HepG2 (cell line): ENCODE results near the gene PELI3. TPM values are rescaled to one million over a fixed set of nuclear protein-coding genes. Genes with fewer than 3 reads are reported as not detected.
A peak's percentile ranks its signal among the peaks of the same experiment; 100 is the strongest.

ENCODE experiments used
- ATAC-seq: fragments of 200-7000 bp; cut with Tn5 transposase; 3 replicates; pipeline ENCODE4 v1.9.1; 2020; ENCODE audit warnings: mild to moderate bottlenecking, moderate library complexity
- BruUV-seq: library from RNA; stranded (reverse); fragments of 400-500 nt; replicated peaks from 2 replicates; lab custom pipeline; 2021; lab: Mats Ljungman, UMichigan
- CTCF ChIA-PET: fragments of 300-600 bp; formaldehyde crosslinking; extraction: SDS; loops from one replicate; lab custom pipeline; 2021; ENCODE audit warnings: low total read pairs, inconsistent platforms, low intra/inter-chr PET ratio; lab: Yijun Ruan, JAX
- POLR2A ChIA-PET: fragments of 350-600 bp; sonication (Branson Sonifier 250); formaldehyde crosslinking; loops from one replicate; lab custom pipeline; 2020; ENCODE audit warnings: antibody characterized with exemption, inconsistent platforms; lab: Yijun Ruan, JAX
- DNase-seq: peaks from one replicate; pipeline ENCODE4 v3.0.0-alpha.2; 2015; ENCODE audit warnings: low spot score
- FAIRE-seq: peaks from 3 replicates; lab custom pipeline; 2011; peaks lifted over from hg19 to GRCh38; lab: Jason Lieb, UNC
- H2AFZ ChIP-seq: one replicate; pipeline ENCODE4 v1.6.1; 2011; ENCODE audit warnings: low read length, inconsistent platforms
- H3K27ac ChIP-seq: fragments of 300-600 bp; 3 replicates; pipeline ENCODE4 v1.8.0; 2011; ENCODE audit warnings: mixed run types, mild to moderate bottlenecking, mixed read lengths, low read length, inconsistent platforms; ENCODE audit not compliant: insufficient read depth; ENCODE audit errors: extremely low read length
- H3K27me3 ChIP-seq, 2 experiments: fragments of 200-600 bp in 1 of 2; 2 replicates in 1 of 2; 3 replicates in 1 of 2; pipeline versions ENCODE4 v1.6.0 to v1.8.0; 2011; ENCODE audit warnings: low read length in 2 of 2, mild to moderate bottlenecking in 2 of 2, moderate library complexity in 2 of 2, inconsistent platforms in 1 of 2; ENCODE audit not compliant: insufficient read depth in 2 of 2, control insufficient read depth in 1 of 2
- H3K36me3 ChIP-seq, 2 experiments: fragments of 200-600 bp in 1 of 2; replicated peaks in 1 of 2; 2 replicates in 1 of 2; 3 replicates in 1 of 2; pipeline versions ENCODE4 v1.5.1 to v1.8.0; 2011; ENCODE audit warnings: low read length in 2 of 2, inconsistent platforms in 1 of 2; ENCODE audit not compliant: insufficient read depth in 2 of 2, control insufficient read depth in 1 of 2
- H3K4me1 ChIP-seq: 2 replicates; pipeline ENCODE4 v1.5.1; 2012; ENCODE audit warnings: low read length, inconsistent platforms; ENCODE audit not compliant: insufficient read depth
- H3K4me2 ChIP-seq: 2 replicates; pipeline ENCODE4 v1.6.0; 2011; ENCODE audit warnings: low read depth, low read length, inconsistent platforms
- H3K4me3 ChIP-seq, 3 experiments: fragments of 200-600 bp in 1 of 3; sonication (generic), shearing (Covaris generic) in 1 of 3; replicated peaks in 1 of 3; 2 replicates each; pipeline ENCODE4 v1.5.1; 2011 to 2016; ENCODE audit warnings: low read length in 3 of 3, inconsistent platforms in 2 of 3, low read depth in 2 of 3, mild to moderate bottlenecking in 2 of 3, control low read depth in 1 of 3, mixed read lengths in 1 of 3; ENCODE audit not compliant: insufficient read depth in 1 of 3
- H3K79me2 ChIP-seq: one replicate; pipeline ENCODE4 v1.6.1; 2011; ENCODE audit warnings: low read length, inconsistent platforms; ENCODE audit not compliant: insufficient read depth
- H3K9ac ChIP-seq: 2 replicates; pipeline ENCODE4 v1.6.0; 2011; ENCODE audit warnings: mild to moderate bottlenecking, low read depth, low read length, inconsistent platforms; ENCODE audit not compliant: insufficient read depth
- H3K9me3 ChIP-seq: 2 replicates; pipeline ENCODE4 v1.5.1; 2012; ENCODE audit warnings: mild to moderate bottlenecking, low read length
- H4K20me1 ChIP-seq: 2 replicates; pipeline ENCODE4 v1.6.0; 2011; ENCODE audit warnings: inconsistent platforms, mild to moderate bottlenecking, low read length, moderate library complexity; ENCODE audit not compliant: insufficient read depth
- ATF7-NPFF ChIP-seq: sonication (generic); formaldehyde crosslinking; IDR thresholded peaks from 2 replicates; pipeline ENCODE4 v1.8.1; 2023; ENCODE audit warnings: mild to moderate bottlenecking, low read depth, missing genetic modification reagents, moderate library complexity
- ELF1 ChIP-seq: sonication (generic); formaldehyde crosslinking; IDR thresholded peaks from 2 replicates; pipeline ENCODE4 v1.4.0; 2020; ENCODE audit warnings: missing genetic modification reagents
- KDM6A ChIP-seq: IDR thresholded peaks from 2 replicates; pipeline ENCODE4 v1.6.1; 2016; ENCODE audit warnings: low read depth
- KLF6 ChIP-seq: IDR thresholded peaks from 2 replicates; pipeline ENCODE4 v1.8.0; 2016; ENCODE audit warnings: missing biosample characterization, missing genetic modification reagents
- NFE2 ChIP-seq: sonication (generic); formaldehyde crosslinking; IDR thresholded peaks from 2 replicates; pipeline ENCODE4 v1.4.0; 2020; ENCODE audit warnings: missing genetic modification reagents
- PHF5A ChIP-seq: IDR thresholded peaks from one replicate; pipeline ENCODE4 v1.6.1; 2018; ENCODE audit warnings: low read depth, missing genetic modification reagents; ENCODE audit not compliant: unreplicated experiment
- POLR2AphosphoS2 ChIP-seq: IDR thresholded peaks from 2 replicates; pipeline ENCODE4 v1.6.1; 2011; ENCODE audit warnings: low read depth, low read length, improper control_type of control experiment
- PRPF4 ChIP-seq: fragments of 200-400 bp; formaldehyde crosslinking; IDR thresholded peaks from 2 replicates; pipeline ENCODE4 v1.6.1; 2016; ENCODE audit warnings: low read length, low read depth; ENCODE audit not compliant: poor library complexity, severe bottlenecking
- SIX4 ChIP-seq: sonication (generic); formaldehyde crosslinking; IDR thresholded peaks from 2 replicates; pipeline ENCODE4 v1.4.0; 2020; ENCODE audit warnings: missing genetic modification reagents
- TBL1XR1 ChIP-seq: fragments of 150-350 bp; IDR thresholded peaks from 2 replicates; pipeline ENCODE4 v1.6.1; 2014; ENCODE audit warnings: borderline replicate concordance, low read length; ENCODE audit not compliant: partially characterized antibody
- TCF12 ChIP-seq, 2 experiments: fragments of 450-650 bp in 1 of 2; sonication (generic) in 1 of 2; formaldehyde crosslinking in 1 of 2; IDR thresholded peaks; 2 replicates each; pipeline versions ENCODE4 v1.6.1 to v1.8.0; 2017 to 2022; ENCODE audit warnings: antibody characterized with exemption in 1 of 2, mild to moderate bottlenecking in 1 of 2, missing genetic modification reagents in 1 of 2, moderate library complexity in 1 of 2
- ZKSCAN1 ChIP-seq: fragments of 150-350 bp; IDR thresholded peaks from 2 replicates; pipeline ENCODE4 v1.6.1; 2014; ENCODE audit warnings: low read length
- ZNF292 ChIP-seq: sonication (generic); formaldehyde crosslinking; IDR thresholded peaks from 2 replicates; pipeline ENCODE4 v1.8.1; 2022; ENCODE audit warnings: mild to moderate bottlenecking, low read depth, missing genetic modification reagents, borderline replicate concordance
- ZSCAN29 ChIP-seq: sonication (generic); formaldehyde crosslinking; conservative IDR thresholded peaks from 2 replicates; pipeline ENCODE4 v1.4.0; 2020; ENCODE audit warnings: mild to moderate bottlenecking, missing genetic modification reagents
- WGBS: methylation state at CpG from one replicate; pipeline ENCODE4 v1.1.6; 2017; ENCODE audit warnings: low lambda C conversion rate; 5-methylcytosine and 5-hydroxymethylcytosine counted together
- in situ Hi-C: cut with HindIII; loops from 2 replicates; pipeline ENCODE4 v1.10.0; 2017; ENCODE audit warnings: low pct_unique_long_range_greater_than_20kb; ENCODE audit not compliant: extremely low pct_ligation_motif_present
- intact Hi-C: fragments of 100-400 bp; cut with micrococcal nuclease; formaldehyde crosslinking; loops from one replicate; pipeline ENCODE4 v1.10.0; 2022; ENCODE audit not compliant: unreplicated experiment
- polyA plus RNA-seq, 8 experiments: library from polyadenylated mRNA; depleted of rRNA in 3 of 8; stranded (reverse) in 7 of 8; unstranded in 1 of 8; fragments of >200 nt; fragmentation: Illumina TruSeq in 4 of 8; extraction: Trizol in 4 of 8; gene quantifications; 2 replicates each; pipeline versions ENCODE4 v1.2.1 to v1.2.3, GENCODE V29; 2011 to 2016; ENCODE audit warnings: low read depth in 4 of 8, missing spikeins in 1 of 8, mixed read lengths in 1 of 8; ENCODE audit not compliant: insufficient read depth in 1 of 8
- total RNA-seq, 5 experiments: library from RNA; depleted of rRNA; stranded (reverse); fragments of >200 nt; fragmentation: Illumina TruSeq; extraction: Trizol; gene quantifications; 2 replicates each; pipeline ENCODE4 v1.2.3, GENCODE V29; 2016; ENCODE audit warnings: low read depth in 1 of 5
- TF ChIP-seq, protein P1 (sequence below): sonication (generic); formaldehyde crosslinking; IDR thresholded peaks from 2 replicates; pipeline ENCODE4 v1.8.1; 2023; ENCODE audit warnings: mild to moderate bottlenecking, missing genetic modification reagents
- TF ChIP-seq, protein P2 (sequence below): sonication (generic); formaldehyde crosslinking; IDR thresholded peaks from 2 replicates; pipeline ENCODE4 v1.5.0; 2020; ENCODE audit warnings: mild to moderate bottlenecking, missing genetic modification reagents
- TF ChIP-seq, protein P3 (sequence below): sonication (generic); formaldehyde crosslinking; IDR thresholded peaks from 2 replicates; pipeline ENCODE4 v1.9.0; 2021; ENCODE audit warnings: missing genetic modification reagents, borderline replicate concordance

The PELI3 gene
- total and polyA plus RNA-seq, 2 of the 13 experiments (the other 11 are each of a cell fraction or from before 2014, with no cell fraction given): 2.0 to 4.0 TPM

DNA sequence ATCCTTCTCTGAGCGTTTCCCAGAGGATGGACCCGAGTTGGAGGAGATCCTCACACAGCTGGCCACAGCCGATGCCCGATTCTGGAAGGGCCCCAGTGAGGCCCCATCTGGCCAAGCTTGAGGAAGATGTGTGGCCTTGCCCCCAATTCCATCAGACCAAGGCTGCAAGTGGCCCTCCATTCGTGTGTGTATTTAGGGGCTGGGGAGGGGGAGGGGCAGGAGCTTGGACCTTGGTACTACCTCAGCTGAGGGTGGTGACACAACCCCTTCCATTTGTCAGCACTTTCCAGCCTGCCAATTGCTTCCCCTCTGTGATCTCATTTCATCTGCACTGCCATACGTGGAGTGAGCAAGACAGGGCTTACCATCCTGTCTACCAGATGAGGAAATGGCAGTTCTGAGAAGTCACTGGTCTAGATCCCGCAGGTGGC lies 42.4 kb downstream of the PELI3 start (continued):
- TF ChIP-seq POLR2AphosphoS2: no peak
- TF ChIP-seq, protein P1, sequence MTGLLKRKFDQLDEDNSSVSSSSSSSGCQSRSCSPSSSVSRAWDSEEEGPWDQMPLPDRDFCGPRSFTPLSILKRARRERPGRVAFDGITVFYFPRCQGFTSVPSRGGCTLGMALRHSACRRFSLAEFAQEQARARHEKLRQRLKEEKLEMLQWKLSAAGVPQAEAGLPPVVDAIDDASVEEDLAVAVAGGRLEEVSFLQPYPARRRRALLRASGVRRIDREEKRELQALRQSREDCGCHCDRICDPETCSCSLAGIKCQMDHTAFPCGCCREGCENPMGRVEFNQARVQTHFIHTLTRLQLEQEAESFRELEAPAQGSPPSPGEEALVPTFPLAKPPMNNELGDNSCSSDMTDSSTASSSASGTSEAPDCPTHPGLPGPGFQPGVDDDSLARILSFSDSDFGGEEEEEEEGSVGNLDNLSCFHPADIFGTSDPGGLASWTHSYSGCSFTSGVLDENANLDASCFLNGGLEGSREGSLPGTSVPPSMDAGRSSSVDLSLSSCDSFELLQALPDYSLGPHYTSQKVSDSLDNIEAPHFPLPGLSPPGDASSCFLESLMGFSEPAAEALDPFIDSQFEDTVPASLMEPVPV (CRISPR knock-in tag): no peak

DNA sequence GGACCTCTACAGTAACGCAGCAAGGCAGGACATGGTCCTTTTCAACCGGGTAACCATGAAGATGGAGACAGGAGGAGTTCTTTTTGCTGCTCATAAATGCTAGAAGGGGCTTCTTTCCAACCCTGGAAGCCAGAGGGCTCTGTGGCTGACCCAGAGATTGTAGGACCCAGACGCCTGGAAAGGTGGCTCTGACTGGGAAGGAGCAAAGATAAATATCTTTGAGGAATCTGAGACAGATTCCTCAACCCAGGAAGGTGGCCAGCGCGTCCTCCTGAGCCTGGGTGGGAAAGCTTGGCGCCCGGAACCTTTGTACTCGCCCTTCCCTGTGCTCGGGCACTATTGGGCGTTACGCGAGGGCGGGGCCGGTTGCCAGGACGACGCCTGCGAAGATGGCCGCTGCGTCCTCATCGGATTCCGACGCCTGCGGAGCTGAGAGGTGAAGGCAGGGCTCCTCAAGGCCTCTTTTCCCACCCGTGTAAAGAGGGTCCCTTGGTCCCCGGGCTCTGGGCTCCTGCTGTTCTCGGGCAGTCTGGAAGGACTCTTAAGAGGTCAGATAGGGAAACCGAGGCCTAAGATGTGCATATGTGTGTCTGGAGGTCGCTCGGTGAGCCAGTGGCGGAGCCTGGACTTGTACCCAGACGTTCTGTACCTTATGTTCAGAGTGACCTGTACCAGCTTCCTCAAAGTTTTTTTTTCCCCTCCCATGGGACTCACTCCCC lies 43.7 kb downstream of the PELI3 start, which contains the start of gene BBS1:
Gene BBS1 (plus strand): TSS at position 365 of the 719 bp plus-strand sequence. CDS start 25 bp downstream, at position 390.
- FAIRE-seq: peak; percentile 53
- BruUV-seq: no TSS peak
- TF ChIP-seq ELF1 (CRISPR knock-in tag) (peak; percentile 71), ZSCAN29 (CRISPR knock-in tag) (no peak), ZNF292 (no peak), NFE2 (no peak), KLF6 (CRISPR knock-in tag) (peak; percentile 72; the same call in 1 of the 2 replicates), ATF7-NPFF (CRISPR knock-in tag) (0 out of 2 replicates have a peak, but pooled peaks have one; percentile 50), ZKSCAN1 (peak; percentile 48; the same call in 1 of the 2 replicates), PHF5A (peak; percentile 89), KDM6A (no peak), TBL1XR1 (peak; percentile 20), SIX4 (CRISPR knock-in tag) (0 out of 2 replicates have a peak, but pooled peaks have one; percentile 29), PRPF4 (no peak), TCF12 (IDR thresholded peaks at IDR 0.05) (no peak), TCF12 (CRISPR knock-in tag; IDR thresholded peaks at IDR 0.05) (no peak)
- TF ChIP-seq, protein P2, sequence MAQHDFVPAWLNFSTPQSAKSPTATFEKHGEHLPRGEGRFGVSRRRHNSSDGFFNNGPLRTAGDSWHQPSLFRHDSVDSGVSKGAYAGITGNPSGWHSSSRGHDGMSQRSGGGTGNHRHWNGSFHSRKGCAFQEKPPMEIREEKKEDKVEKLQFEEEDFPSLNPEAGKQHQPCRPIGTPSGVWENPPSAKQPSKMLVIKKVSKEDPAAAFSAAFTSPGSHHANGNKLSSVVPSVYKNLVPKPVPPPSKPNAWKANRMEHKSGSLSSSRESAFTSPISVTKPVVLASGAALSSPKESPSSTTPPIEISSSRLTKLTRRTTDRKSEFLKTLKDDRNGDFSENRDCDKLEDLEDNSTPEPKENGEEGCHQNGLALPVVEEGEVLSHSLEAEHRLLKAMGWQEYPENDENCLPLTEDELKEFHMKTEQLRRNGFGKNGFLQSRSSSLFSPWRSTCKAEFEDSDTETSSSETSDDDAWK: no peak
- TF ChIP-seq, protein P3, sequence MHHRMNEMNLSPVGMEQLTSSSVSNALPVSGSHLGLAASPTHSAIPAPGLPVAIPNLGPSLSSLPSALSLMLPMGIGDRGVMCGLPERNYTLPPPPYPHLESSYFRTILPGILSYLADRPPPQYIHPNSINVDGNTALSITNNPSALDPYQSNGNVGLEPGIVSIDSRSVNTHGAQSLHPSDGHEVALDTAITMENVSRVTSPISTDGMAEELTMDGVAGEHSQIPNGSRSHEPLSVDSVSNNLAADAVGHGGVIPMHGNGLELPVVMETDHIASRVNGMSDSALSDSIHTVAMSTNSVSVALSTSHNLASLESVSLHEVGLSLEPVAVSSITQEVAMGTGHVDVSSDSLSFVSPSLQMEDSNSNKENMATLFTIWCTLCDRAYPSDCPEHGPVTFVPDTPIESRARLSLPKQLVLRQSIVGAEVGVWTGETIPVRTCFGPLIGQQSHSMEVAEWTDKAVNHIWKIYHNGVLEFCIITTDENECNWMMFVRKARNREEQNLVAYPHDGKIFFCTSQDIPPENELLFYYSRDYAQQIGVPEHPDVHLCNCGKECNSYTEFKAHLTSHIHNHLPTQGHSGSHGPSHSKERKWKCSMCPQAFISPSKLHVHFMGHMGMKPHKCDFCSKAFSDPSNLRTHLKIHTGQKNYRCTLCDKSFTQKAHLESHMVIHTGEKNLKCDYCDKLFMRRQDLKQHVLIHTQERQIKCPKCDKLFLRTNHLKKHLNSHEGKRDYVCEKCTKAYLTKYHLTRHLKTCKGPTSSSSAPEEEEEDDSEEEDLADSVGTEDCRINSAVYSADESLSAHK (CRISPR knock-in tag): no peak

More for the DNA sequence above, 43.7 kb downstream of the PELI3 start, which contains the start of gene BBS1:
- in situ Hi-C loops: no loop called here
- CTCF ChIA-PET: no interaction called here
- Histone ChIP-seq H3K4me1 (peaks cover 33% of the 10 kb centered on the region), H3K27me3 (no peaks in the 10 kb centered on the region; a peak in 1 of 5 replicates), H3K4me3 (peak within 1 kb of the TSS; percentile 68 to 95 (median 70)), H3K9me3 (no peaks in the 10 kb centered on the region), H2AFZ (peak within 1 kb of the TSS; percentile 94), H4K20me1 (no peaks in the 10 kb centered on the region), H3K4me2 (peak within 1 kb of the TSS; percentile 74), H3K79me2 (peaks cover 10% of the 10 kb centered on the region), H3K27ac (peak within 1 kb of the TSS; percentile 76), H3K9ac (peak within 1 kb of the TSS; percentile 75), H3K36me3 (peaks cover 3 to 6% of the 10 kb centered on the region in 2 experiments; a peak in 1 of 5 replicates)
- 17% methylated on average over 5 of the region's 31 CpGs for WGBS
- ATAC-seq (peak; percentile 96), DNase-seq (peak; percentile 63)
- intact Hi-C loops: no loop called here
- POLR2A ChIA-PET: interaction anchor here (0.7 to 3.7 kb wide), 9 partner anchors 30 to 333 kb away, joined by 3 to 34 read pairs (median 5); partner anchors contain the start of genes DPP3, MRPL11, PELI3 and RBM14
